Keratinocyte (primary cell): ENCODE results near the gene NAA50. TPM values are rescaled to one million over a fixed set of nuclear protein-coding genes. Genes with fewer than 3 reads are reported as not detected.

Experiments
- DNase-seq: peaks from one replicate; pipeline ENCODE4 v3.0.0-alpha.2; 2011; ENCODE audit warnings: low read depth, missing footprints, low spot score
- FAIRE-seq: peaks from 2 replicates; lab custom pipeline; 2011; peaks lifted over from hg19 to GRCh38; lab: Jason Lieb, UNC
- H2AFZ ChIP-seq: 2 replicates; pipeline ENCODE4 v1.6.0; 2012; ENCODE audit warnings: low read length, control low read depth, inconsistent platforms; ENCODE audit not compliant: control insufficient read depth
- H3K27ac ChIP-seq: 2 replicates; pipeline ENCODE4 v1.5.1; 2011; ENCODE audit warnings: low read length; ENCODE audit not compliant: control insufficient read depth, insufficient read depth
- H3K27me3 ChIP-seq: 3 replicates; pipeline ENCODE4 v1.6.0; 2011; ENCODE audit warnings: low read length; ENCODE audit not compliant: control insufficient read depth, insufficient read depth; ENCODE audit errors: extremely low read depth
- H3K36me3 ChIP-seq, 2 experiments: 2 replicates in 1 of 2; 3 replicates in 1 of 2; pipeline ENCODE4 v1.5.1; 2011; ENCODE audit warnings: low read length in 2 of 2, mild to moderate bottlenecking in 1 of 2; ENCODE audit not compliant: control insufficient read depth in 2 of 2, insufficient read depth in 2 of 2; ENCODE audit errors: extremely low read depth in 1 of 2
- H3K4me1 ChIP-seq: 3 replicates; pipeline ENCODE4 v1.5.1; 2011; ENCODE audit warnings: low read length; ENCODE audit not compliant: control insufficient read depth, insufficient read depth; ENCODE audit errors: extremely low read depth
- H3K4me2 ChIP-seq: 3 replicates; pipeline ENCODE4 v1.6.0; 2011; ENCODE audit warnings: low read depth, low read length; ENCODE audit not compliant: control insufficient read depth, insufficient read depth; ENCODE audit errors: extremely low read depth
- H3K4me3 ChIP-seq, 3 experiments: fragments of 200-600 bp in 1 of 3; sonication (generic) in 1 of 3; 2 replicates in 2 of 3; 3 replicates in 1 of 3; pipeline ENCODE4 v1.5.1; 2011 to 2016; ENCODE audit warnings: low read length in 3 of 3, mild to moderate bottlenecking in 3 of 3, control low read depth in 2 of 3, inconsistent platforms in 1 of 3, low read depth in 1 of 3, mixed read lengths in 1 of 3, mixed run types in 1 of 3, moderate library complexity in 1 of 3; ENCODE audit not compliant: control insufficient read depth in 2 of 3, insufficient read depth in 2 of 3; ENCODE audit errors: extremely low read depth in 1 of 3
- H3K79me2 ChIP-seq: 2 replicates; pipeline ENCODE4 v1.6.0; 2012; ENCODE audit warnings: low read length; ENCODE audit not compliant: control insufficient read depth, insufficient read depth
- H3K9ac ChIP-seq: 3 replicates; pipeline ENCODE4 v1.6.0; 2011; ENCODE audit warnings: low read length; ENCODE audit not compliant: control insufficient read depth, insufficient read depth; ENCODE audit errors: extremely low read depth
- H3K9me1 ChIP-seq: 3 replicates; pipeline ENCODE4 v1.6.0; 2011; ENCODE audit warnings: low read length; ENCODE audit not compliant: control insufficient read depth, insufficient read depth; ENCODE audit errors: extremely low read depth
- H3K9me3 ChIP-seq: 2 replicates; pipeline ENCODE4 v1.5.1; 2012; ENCODE audit warnings: low read depth, low read length; ENCODE audit not compliant: control insufficient read depth
- H4K20me1 ChIP-seq: 3 replicates; pipeline ENCODE4 v1.6.0; 2011; ENCODE audit warnings: low read length; ENCODE audit not compliant: control insufficient read depth, insufficient read depth; ENCODE audit errors: extremely low read depth
- CTCF ChIP-seq, 3 experiments: IDR thresholded peaks in 1 of 3; conservative IDR thresholded peaks in 1 of 3; optimal IDR thresholded peaks in 1 of 3; 2 replicates in 2 of 3; 3 replicates in 1 of 3; pipeline versions ENCODE3 to v1.5.1; 2011; ENCODE audit warnings: low read length in 3 of 3, mild to moderate bottlenecking in 3 of 3, moderate library complexity in 2 of 3, control low read depth in 1 of 3, inconsistent platforms in 1 of 3; ENCODE audit not compliant: insufficient read depth in 2 of 3; ENCODE audit errors: extremely low read depth in 1 of 3
- EZH2 ChIP-seq: IDR thresholded peaks from one replicate; pipeline ENCODE4 v1.6.1; 2012; ENCODE audit warnings: inconsistent platforms, mild to moderate bottlenecking, low read length, moderate library complexity
- dilution Hi-C: fragments of 300-500 bp; cut with MboI; formaldehyde crosslinking; loops from one replicate; pipeline ENCODE4 v1.7.0; 2020; ENCODE audit warnings: low sequenced_read_pairs; ENCODE audit not compliant: extremely low pct_ligation_motif_present
- polyA plus RNA-seq, 5 experiments: library from polyadenylated mRNA; depleted of rRNA in 3 of 5; stranded (reverse) in 3 of 5; stranded (forward) in 1 of 5; unstranded in 1 of 5; fragments of >200 nt; gene quantifications; 1 replicate in 1 of 5; 2 replicates in 3 of 5; 3 replicates in 1 of 5; pipeline versions ENCODE4 v1.2.1 to v1.2.3, GENCODE V29; 2011 to 2012; ENCODE audit warnings: missing spikeins in 2 of 5, low read depth in 1 of 5, low replicate concordance in 1 of 5

NAA50 gene
- polyA plus RNA-seq, 1 donor (not counting 4 experiments of a cell fraction or from before 2014, with no cell fraction given) = 128 TPM

GRCh38 chr3:113736548-113737089, 9.4 kb downstream of the NAA50 start:
- Histone ChIP-seq H3K4me1 (peaks cover 22% of the 10 kb centered on the region), H3K27me3 (no peaks in the 10 kb centered on the region), H3K9me1 (no peaks in the 10 kb centered on the region), H3K9me3 (no peaks in the 10 kb centered on the region), H4K20me1 (peaks cover 30% of the 10 kb centered on the region), H3K27ac (no peak overlapping the region), H3K9ac (no peak overlapping the region), H3K4me3 (no peak overlapping the region), H3K36me3 (peaks cover 0 to 9% of the 10 kb centered on the region in 2 experiments), H3K4me2 (peak overlapping the region; percentile 48), H3K79me2 (peaks cover 99% of the 10 kb centered on the region), H2AFZ (no peak overlapping the region)
- peak; percentile 55 for FAIRE-seq
- DNase-seq = no peak
- no peak for TF ChIP-seq EZH2
- peak; percentile 7 to 54 (median 26) for TF ChIP-seq CTCF (optimal IDR thresholded peaks at IDR 0.05 in 1 of 3, IDR thresholded peaks at IDR 0.05 in 1 of 3, conservative IDR thresholded peaks at IDR 0.05 in 1 of 3; ENCODE audit: extremely low read depth in 1 of 3, insufficient read depth in 2 of 3, low read length in 3 of 3)
- dilution Hi-C loops = no loop called here

DNA sequence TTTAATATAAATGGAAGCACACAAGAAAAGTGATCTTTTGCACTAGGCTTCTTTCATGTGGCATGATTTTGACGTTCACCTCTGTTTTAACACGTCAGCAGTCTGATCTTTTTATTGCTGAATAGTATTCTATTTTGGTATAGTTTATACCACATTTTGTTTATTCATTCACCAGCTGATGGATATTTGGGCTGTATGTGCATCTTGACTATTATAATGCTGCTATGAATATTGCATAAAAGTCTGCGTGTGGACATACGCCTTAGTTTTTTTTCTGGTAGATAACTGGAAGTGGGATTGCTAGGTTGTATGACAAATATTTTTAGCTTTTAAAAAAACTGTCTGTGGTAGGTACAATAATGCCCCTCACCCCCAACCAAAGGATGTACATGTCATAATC, 14.4 kb downstream of the NAA50 start:
- Histone ChIP-seq H3K4me3 (no peak overlapping the region), H3K79me2 (peaks cover 99% of the 10 kb centered on the region), H3K9me3 (no peaks in the 10 kb centered on the region), H3K27ac (no peak overlapping the region), H3K4me2 (no peak overlapping the region), H2AFZ (no peak overlapping the region), H4K20me1 (peaks cover 19% of the 10 kb centered on the region), H3K9me1 (no peaks in the 10 kb centered on the region), H3K4me1 (peaks cover 2% of the 10 kb centered on the region), H3K36me3 (peaks cover 2 to 5% of the 10 kb centered on the region in 2 experiments), H3K9ac (no peak overlapping the region), H3K27me3 (no peaks in the 10 kb centered on the region)
- FAIRE-seq (no peak), DNase-seq (no peak)
- dilution Hi-C loops = no loop called here
- TF ChIP-seq EZH2 (no peak), CTCF (optimal IDR thresholded peaks at IDR 0.05 in 1 of 3, IDR thresholded peaks at IDR 0.05 in 1 of 3, conservative IDR thresholded peaks at IDR 0.05 in 1 of 3; ENCODE audit: extremely low read depth in 1 of 3, insufficient read depth in 2 of 3, low read length in 3 of 3) (no peak)
